ENCODE results near the gene SHISAL1. TPM values are rescaled to one million over a fixed set of nuclear protein-coding genes. Genes with fewer than 3 reads are reported as not detected.

Gene SHISAL1
- total RNA-seq, 2 experiments from 2014 or later = not detected

- no peaks in the 10 kb centered on the region for H3K4me1 Mint-ChIP-seq (ENCODE audit: low read depth)
- Histone ChIP-seq H3K27me3 (ENCODE audit: control insufficient read depth in 1 of 2, insufficient read depth in 2 of 2, low read length in 2 of 2) (peaks cover 0 to 2% of the 10 kb centered on the region in 2 experiments), H3K4me1 (ENCODE audit: insufficient read depth, low read length) (no peaks in the 10 kb centered on the region), H3K27ac (ENCODE audit: low read depth in 1 of 2, low read length in 2 of 2) (no peak overlapping the region), H3K36me3 (ENCODE audit: insufficient read depth, low read length) (no peaks in the 10 kb centered on the region), H3K4me3 (ENCODE audit: low read length) (no peak overlapping the region), H3K9me3 (ENCODE audit: control insufficient read depth in 1 of 2, insufficient read depth in 1 of 2, low read length in 2 of 2) (no peaks in the 10 kb centered on the region)
- no peaks in the 10 kb centered on the region for H3K36me3 Mint-ChIP-seq (ENCODE audit: low read depth)
- no peak for TF ChIP-seq CTCF (IDR thresholded peaks at IDR 0.05)
- POLR2A ChIA-PET = no interaction called here
- H3K4me3 Mint-ChIP-seq = no peak overlapping the region
- peaks cover 12% of the 10 kb centered on the region for H3K27me3 Mint-ChIP-seq
- DNase-seq (no peak), ATAC-seq (ENCODE audit: poor library complexity) (no peak)
- no peak overlapping the region for H3K27ac Mint-ChIP-seq
- H3K9me3 Mint-ChIP-seq = no peaks in the 10 kb centered on the region
- CTCF ChIA-PET = no interaction called here
- intact Hi-C loops (cut with DNase I, micrococcal nuclease) = no loop called here
These were observed 30.7 kb downstream of the SHISAL1 start for GRCh38 chr22:44281768-44282637.

- TF ChIP-seq CTCF (IDR thresholded peaks at IDR 0.05) = no peak
- intact Hi-C loops (cut with DNase I, micrococcal nuclease) = no loop called here
- no peak for DNase-seq
- Mint-ChIP-seq H3K27me3 (peaks cover 12% of the 10 kb centered on the region), H3K9me3 (no peaks in the 10 kb centered on the region), H3K4me1 (ENCODE audit: low read depth) (no peaks in the 10 kb centered on the region), H3K36me3 (ENCODE audit: low read depth) (no peaks in the 10 kb centered on the region), H3K27ac (no peak overlapping the region), H3K4me3 (no peak overlapping the region)
- Histone ChIP-seq H3K27me3 (ENCODE audit: control insufficient read depth in 1 of 2, insufficient read depth in 2 of 2, low read length in 2 of 2) (peaks cover 0 to 2% of the 10 kb centered on the region in 2 experiments), H3K4me3 (ENCODE audit: low read length) (no peak overlapping the region), H3K9me3 (ENCODE audit: control insufficient read depth in 1 of 2, insufficient read depth in 1 of 2, low read length in 2 of 2) (no peaks in the 10 kb centered on the region), H3K36me3 (ENCODE audit: insufficient read depth, low read length) (no peaks in the 10 kb centered on the region), H3K27ac (ENCODE audit: low read depth in 1 of 2, low read length in 2 of 2) (no peak overlapping the region), H3K4me1 (ENCODE audit: insufficient read depth, low read length) (no peaks in the 10 kb centered on the region)
- POLR2A ChIA-PET = no interaction called here
- no peak for ATAC-seq (ENCODE audit: poor library complexity)
- CTCF ChIA-PET = no interaction called here
These were observed 32.0 kb downstream of the SHISAL1 start for GRCh38 chr22:44280665-44281188.

GRCh38 chr22:44279069-44279360, 33.7 kb downstream of the SHISAL1 start:
- DNase-seq = no peak
- POLR2A ChIA-PET = no interaction called here
- Histone ChIP-seq H3K4me1 (ENCODE audit: insufficient read depth, low read length) (no peaks in the 10 kb centered on the region), H3K9me3 (ENCODE audit: control insufficient read depth in 1 of 2, insufficient read depth in 1 of 2, low read length in 2 of 2) (no peaks in the 10 kb centered on the region), H3K36me3 (ENCODE audit: insufficient read depth, low read length) (no peaks in the 10 kb centered on the region), H3K4me3 (ENCODE audit: low read length) (no peak overlapping the region), H3K27me3 (ENCODE audit: control insufficient read depth in 1 of 2, insufficient read depth in 2 of 2, low read length in 2 of 2) (peaks cover 0 to 2% of the 10 kb centered on the region in 2 experiments), H3K27ac (ENCODE audit: low read depth in 1 of 2, low read length in 2 of 2) (no peak overlapping the region)
- ATAC-seq (ENCODE audit: poor library complexity) = no peak
- CTCF ChIA-PET = no interaction called here
- Mint-ChIP-seq H3K9me3 (no peaks in the 10 kb centered on the region), H3K4me3 (no peak overlapping the region), H3K27ac (no peak overlapping the region), H3K27me3 (peaks cover 12% of the 10 kb centered on the region), H3K36me3 (ENCODE audit: low read depth) (no peaks in the 10 kb centered on the region), H3K4me1 (ENCODE audit: low read depth) (no peaks in the 10 kb centered on the region)
- intact Hi-C loops (cut with DNase I, micrococcal nuclease) = no loop called here
- TF ChIP-seq CTCF (IDR thresholded peaks at IDR 0.05) = no peak
